HUES6 (cell line): ENCODE results near the gene FRMD4A.

Source experiments
- H3K27ac ChIP-seq: 2 replicates; pipeline ENCODE4 v1.7.0; 2013; ENCODE audit warnings: low read depth, mild to moderate bottlenecking, low read length, inconsistent platforms
- H3K27me3 ChIP-seq: 2 replicates; pipeline ENCODE4 v1.6.1; 2013; ENCODE audit warnings: low read length; ENCODE audit not compliant: control insufficient read depth, insufficient read depth
- H3K36me3 ChIP-seq: 2 replicates; pipeline ENCODE4 v1.6.1; 2013; ENCODE audit warnings: low read length; ENCODE audit not compliant: control insufficient read depth, insufficient read depth
- H3K4me1 ChIP-seq: 2 replicates; pipeline ENCODE4 v1.6.1; 2013; ENCODE audit warnings: low read length; ENCODE audit not compliant: control insufficient read depth, insufficient read depth
- H3K4me3 ChIP-seq: 2 replicates; pipeline ENCODE4 v1.5.1; 2013; ENCODE audit warnings: low read depth, low read length
- H3K9ac ChIP-seq: one replicate; pipeline ENCODE4 v1.6.1; 2013; ENCODE audit warnings: mild to moderate bottlenecking, low read length
- H3K9me3 ChIP-seq: 2 replicates; pipeline ENCODE4 v1.6.1; 2013; ENCODE audit warnings: low read depth, low read length; ENCODE audit not compliant: control insufficient read depth, insufficient read depth

The FRMD4A gene

GRCh38 chr10:13859979-13860654, 470.6 kb downstream of the FRMD4A start:
- H3K4me3 ChIP-seq, result no peak overlapping the region
- H3K9ac ChIP-seq, result no peak overlapping the region
- H3K36me3 ChIP-seq, result peaks cover 2% of the 10 kb centered on the region; the same call in 1 of the 2 replicates
- H3K4me1 ChIP-seq, result no peaks in the 10 kb centered on the region
- H3K27ac ChIP-seq, result no peak overlapping the region
- H3K27me3 ChIP-seq, result no peaks in the 10 kb centered on the region
- H3K9me3 ChIP-seq, result no peaks in the 10 kb centered on the region

- peaks cover 2% of the 10 kb centered on the region; the same call in 1 of the 2 replicates for H3K36me3 ChIP-seq
- H3K27ac ChIP-seq, result no peak overlapping the region
- H3K27me3 ChIP-seq, result no peaks in the 10 kb centered on the region
- no peaks in the 10 kb centered on the region for H3K4me1 ChIP-seq
- no peak overlapping the region for H3K4me3 ChIP-seq
- no peaks in the 10 kb centered on the region for H3K9me3 ChIP-seq
- no peak overlapping the region for H3K9ac ChIP-seq
Measured at GRCh38 chr10:13858709-13859108, 472.0 kb downstream of the FRMD4A start.

GRCh38 chr10:13857451-13857850, 473.3 kb downstream of the FRMD4A start:
- Histone ChIP-seq H3K9me3 (no peaks in the 10 kb centered on the region), H3K27ac (no peak overlapping the region), H3K9ac (no peak overlapping the region), H3K4me1 (no peaks in the 10 kb centered on the region), H3K4me3 (no peak overlapping the region), H3K36me3 (peaks cover 2% of the 10 kb centered on the region; the same call in 1 of the 2 replicates), H3K27me3 (no peaks in the 10 kb centered on the region)

GRCh38 chr10:13853854-13854253, 476.9 kb downstream of the FRMD4A start:
- Histone ChIP-seq H3K27ac (no peak overlapping the region), H3K9me3 (no peaks in the 10 kb centered on the region), H3K4me1 (no peaks in the 10 kb centered on the region), H3K27me3 (no peaks in the 10 kb centered on the region), H3K9ac (no peak overlapping the region), H3K4me3 (no peak overlapping the region), H3K36me3 (peaks cover 2% of the 10 kb centered on the region; the same call in 1 of the 2 replicates)

- H3K36me3 ChIP-seq, result peaks cover 2% of the 10 kb centered on the region; the same call in 1 of the 2 replicates
- H3K27ac ChIP-seq, result no peak overlapping the region
- no peaks in the 10 kb centered on the region for H3K9me3 ChIP-seq
- no peak overlapping the region for H3K9ac ChIP-seq
- no peak overlapping the region for H3K4me3 ChIP-seq
- H3K27me3 ChIP-seq, result no peaks in the 10 kb centered on the region
- H3K4me1 ChIP-seq, result no peaks in the 10 kb centered on the region
Measured at GRCh38 chr10:13852872-13853271, 477.9 kb downstream of the FRMD4A start.

GRCh38 chr10:13851906-13852305, 478.8 kb downstream of the FRMD4A start:
- Histone ChIP-seq H3K36me3 (no peaks in the 10 kb centered on the region), H3K27me3 (no peaks in the 10 kb centered on the region), H3K9me3 (no peaks in the 10 kb centered on the region), H3K4me1 (peaks cover 5% of the 10 kb centered on the region), H3K27ac (no peak overlapping the region), H3K9ac (no peak overlapping the region), H3K4me3 (no peak overlapping the region)

- no peaks in the 10 kb centered on the region for H3K27me3 ChIP-seq
- no peak overlapping the region for H3K4me3 ChIP-seq
- H3K9me3 ChIP-seq, result no peaks in the 10 kb centered on the region
- no peak overlapping the region for H3K27ac ChIP-seq
- H3K4me1 ChIP-seq, result peaks cover 5% of the 10 kb centered on the region
- no peak overlapping the region for H3K9ac ChIP-seq
- H3K36me3 ChIP-seq, result no peaks in the 10 kb centered on the region
Measured at GRCh38 chr10:13848520-13849445, 481.9 kb downstream of the FRMD4A start.

- no peaks in the 10 kb centered on the region for H3K36me3 ChIP-seq
- H3K27ac ChIP-seq, result no peak overlapping the region
- H3K9me3 ChIP-seq, result peaks cover 2% of the 10 kb centered on the region; the same call in 1 of the 2 replicates
Measured at GRCh38 chr10:13847201-13847631, 483.5 kb downstream of the FRMD4A start.

GRCh38 chr10:13845897-13846296, 484.8 kb downstream of the FRMD4A start:
- no peak overlapping the region for H3K9ac ChIP-seq
- H3K9me3 ChIP-seq, result peaks cover 14% of the 10 kb centered on the region
- peaks cover 5% of the 10 kb centered on the region for H3K4me1 ChIP-seq
- H3K27me3 ChIP-seq, result no peaks in the 10 kb centered on the region
- H3K36me3 ChIP-seq, result no peaks in the 10 kb centered on the region
- no peak overlapping the region for H3K27ac ChIP-seq
- no peak overlapping the region for H3K4me3 ChIP-seq

More at GRCh38 chr10:13847201-13847631, 483.5 kb downstream of the FRMD4A start:
- H3K9ac ChIP-seq, result no peak overlapping the region
- H3K27me3 ChIP-seq, result no peaks in the 10 kb centered on the region
- no peak overlapping the region for H3K4me3 ChIP-seq
- peaks cover 5% of the 10 kb centered on the region for H3K4me1 ChIP-seq

- Histone ChIP-seq H3K9ac (no peak overlapping the region), H3K4me3 (no peak overlapping the region), H3K27ac (no peak overlapping the region), H3K4me1 (peaks cover 12% of the 10 kb centered on the region), H3K36me3 (no peaks in the 10 kb centered on the region), H3K27me3 (no peaks in the 10 kb centered on the region), H3K9me3 (peaks cover 16% of the 10 kb centered on the region)
Measured at GRCh38 chr10:13844651-13845050, 486.1 kb downstream of the FRMD4A start.

GRCh38 chr10:13842117-13842516, 488.6 kb downstream of the FRMD4A start:
- peaks cover 16% of the 10 kb centered on the region for H3K9me3 ChIP-seq
- H3K27me3 ChIP-seq, result no peaks in the 10 kb centered on the region
- H3K4me3 ChIP-seq, result no peak overlapping the region
- no peaks in the 10 kb centered on the region for H3K36me3 ChIP-seq
- no peak overlapping the region for H3K9ac ChIP-seq
- H3K4me1 ChIP-seq, result peaks cover 7% of the 10 kb centered on the region; the same call in 1 of the 2 replicates
- no peak overlapping the region for H3K27ac ChIP-seq
